WTC11 (cell line): ENCODE measurements around the gene RMND5A. TPM values are rescaled to one million over a fixed set of nuclear protein-coding genes. Genes with fewer than 3 reads are reported as not detected.

Experiments used
- ATAC-seq: fragments of 200-7000 bp; cut with Tn5 transposase; 2 replicates; pipeline ENCODE4 v1.10.0; 2021; ENCODE audit warnings: mild to moderate bottlenecking, moderate library complexity
- CTCF ChIA-PET: fragments of 300-600 bp; sonication (Branson Sonifier 250); formaldehyde crosslinking; loops from one replicate; lab custom pipeline; 2021; ENCODE audit warnings: antibody characterized with exemption; lab: Charles Lee
- POLR2A ChIA-PET: fragments of 350-600 bp; sonication (Branson Sonifier 250); formaldehyde crosslinking; loops from one replicate; lab custom pipeline; 2021; ENCODE audit warnings: antibody characterized with exemption; lab: Charles Lee
- DNase-seq: peaks from one replicate; pipeline ENCODE4 v3.0.0; 2021; ENCODE audit warnings: low spot score
- H3K27ac Mint-ChIP-seq: 2 replicates; pipeline ENCODE4 v1.8.0; 2021; ENCODE audit warnings: mixed read lengths
- H3K27me3 Mint-ChIP-seq: 2 replicates; pipeline ENCODE4 v1.8.0; 2021; ENCODE audit warnings: low read depth, mild to moderate bottlenecking, moderate library complexity, mixed read lengths
- H3K36me3 Mint-ChIP-seq: 2 replicates; pipeline ENCODE4 v1.8.0; 2021; ENCODE audit warnings: mixed read lengths
- H3K4me1 Mint-ChIP-seq: 2 replicates; pipeline ENCODE4 v1.8.0; 2022; ENCODE audit warnings: mixed read lengths
- H3K4me3 Mint-ChIP-seq: 2 replicates; pipeline ENCODE4 v1.8.0; 2021; ENCODE audit warnings: mild to moderate bottlenecking, moderate library complexity, mixed read lengths
- H3K9me3 Mint-ChIP-seq: 2 replicates; pipeline ENCODE4 v1.8.0; 2021; ENCODE audit warnings: mixed read lengths
- AR ChIP-seq: fragments of 250-450 bp; sonication (Bioruptor Pico); IDR thresholded peaks from 2 replicates; pipeline ENCODE4 v1.9.0; 2021; ENCODE audit warnings: mild to moderate bottlenecking
- ATF2 ChIP-seq: sonication (generic); formaldehyde crosslinking; IDR thresholded peaks from 2 replicates; pipeline ENCODE4 v1.8.1; 2022; ENCODE audit warnings: low read depth, missing genetic modification reagents, borderline replicate concordance
- CREM ChIP-seq: sonication (generic); formaldehyde crosslinking; IDR thresholded peaks from 2 replicates; pipeline ENCODE4 v1.8.1; 2022; ENCODE audit warnings: mild to moderate bottlenecking, missing genetic modification reagents, moderate library complexity
- IRF1 ChIP-seq: sonication (generic); formaldehyde crosslinking; IDR thresholded peaks from 2 replicates; pipeline ENCODE4 v1.8.0; 2023; ENCODE audit warnings: missing genetic modification reagents
- IRF2 ChIP-seq: sonication (generic); formaldehyde crosslinking; IDR thresholded peaks from 2 replicates; pipeline ENCODE4 v1.8.0; 2022; ENCODE audit warnings: low read depth, missing genetic modification reagents, borderline replicate concordance
- KAT7 ChIP-seq: sonication (generic); formaldehyde crosslinking; IDR thresholded peaks from 2 replicates; pipeline ENCODE4 v1.8.1; 2023; ENCODE audit warnings: missing genetic modification reagents, mild to moderate bottlenecking, borderline replicate concordance
- NFATC4 ChIP-seq: fragments of 250-450 bp; sonication (Bioruptor Pico); IDR thresholded peaks from 2 replicates; pipeline ENCODE4 v1.9.0; 2021; ENCODE audit warnings: mild to moderate bottlenecking
- NFE2L1 ChIP-seq: sonication (generic); formaldehyde crosslinking; IDR thresholded peaks from 2 replicates; pipeline ENCODE4 v1.8.1; 2023; ENCODE audit warnings: missing genetic modification reagents
- NFYB ChIP-seq: sonication (generic); formaldehyde crosslinking; conservative IDR thresholded peaks from 2 replicates; pipeline ENCODE4 v1.8.0; 2022; ENCODE audit warnings: low read depth, missing genetic modification reagents
- NR1H2 ChIP-seq: sonication (generic); formaldehyde crosslinking; IDR thresholded peaks from 2 replicates; pipeline ENCODE4 v1.9.0; 2021; ENCODE audit warnings: mild to moderate bottlenecking, moderate library complexity, missing genetic modification reagents
- NR3C1 ChIP-seq: sonication (generic); formaldehyde crosslinking; conservative IDR thresholded peaks from 2 replicates; pipeline ENCODE4 v1.8.1; 2023; ENCODE audit warnings: low read depth, mild to moderate bottlenecking, missing genetic modification reagents
- SMAD4 ChIP-seq: sonication (generic); formaldehyde crosslinking; IDR thresholded peaks from 2 replicates; pipeline ENCODE4 v1.8.0; 2022; ENCODE audit warnings: mild to moderate bottlenecking, missing genetic modification reagents
- SOX15 ChIP-seq: fragments of 250-450 bp; sonication (Bioruptor Pico); IDR thresholded peaks from 2 replicates; pipeline ENCODE4 v1.9.0; 2021; ENCODE audit warnings: mild to moderate bottlenecking
- ZNF396 ChIP-seq: fragments of 250-450 bp; sonication (Bioruptor Pico); IDR thresholded peaks from 2 replicates; pipeline ENCODE4 v1.8.0; 2021; ENCODE audit warnings: mild to moderate bottlenecking, moderate library complexity, borderline replicate concordance
- ZNF416 ChIP-seq: fragments of 250-450 bp; sonication (Bioruptor Pico); IDR thresholded peaks from 2 replicates; pipeline ENCODE4 v1.9.0; 2021; ENCODE audit warnings: mild to moderate bottlenecking, inconsistent platforms
- ZNF425 ChIP-seq: fragments of 250-450 bp; sonication (Bioruptor Pico); conservative IDR thresholded peaks from 2 replicates; pipeline ENCODE4 v1.9.0; 2021; ENCODE audit warnings: mild to moderate bottlenecking
- total RNA-seq: library from RNA; stranded (reverse); gene quantifications from 3 replicates; pipeline ENCODE4 v1.2.3, GENCODE V29; 2021
- TF ChIP-seq, protein P1 (sequence below): sonication (generic); formaldehyde crosslinking; IDR thresholded peaks from 2 replicates; pipeline ENCODE4 v1.8.0; 2022; ENCODE audit warnings: mild to moderate bottlenecking, missing genetic modification reagents
- TF ChIP-seq, protein P2 (sequence below): fragments of 250-450 bp; sonication (Bioruptor Pico); IDR thresholded peaks from 2 replicates; pipeline ENCODE4 v2.1.2; 2022; ENCODE audit warnings: mild to moderate bottlenecking, moderate library complexity
- TF ChIP-seq, protein P3 (sequence below): sonication (generic); formaldehyde crosslinking; IDR thresholded peaks from 2 replicates; pipeline ENCODE4 v1.8.1; 2023; ENCODE audit warnings: mild to moderate bottlenecking, missing genetic modification reagents, moderate library complexity

The RMND5A gene
- total RNA-seq, 1 experiment from 2014 or later = 55.4 TPM

GRCh38 chr2:86753606-86754005 is 33.5 kb downstream of the RMND5A start:
- Mint-ChIP-seq H3K4me1 (peaks cover 7% of the 10 kb centered on the region), H3K27ac (no peak overlapping the region), H3K27me3 (no peaks in the 10 kb centered on the region), H3K36me3 (peaks cover 57% of the 10 kb centered on the region), H3K9me3 (peaks cover 10% of the 10 kb centered on the region), H3K4me3 (no peak overlapping the region)
- CTCF ChIA-PET = no interaction called here
- ATAC-seq (no peak), DNase-seq (no peak)
- POLR2A ChIA-PET = no interaction called here
- no peak for TF ChIP-seq AR (CRISPR knock-in tag)
- TF ChIP-seq IRF1 = no peak
- TF ChIP-seq NFATC4 (CRISPR knock-in tag) = no peak
- TF ChIP-seq SOX15 = no peak
- TF ChIP-seq ZNF425 (CRISPR knock-in tag) = no peak
- no peak for TF ChIP-seq NR1H2 (CRISPR knock-in tag)
- no peak for TF ChIP-seq SMAD4
- no peak for TF ChIP-seq NR3C1
- TF ChIP-seq, protein P1, sequence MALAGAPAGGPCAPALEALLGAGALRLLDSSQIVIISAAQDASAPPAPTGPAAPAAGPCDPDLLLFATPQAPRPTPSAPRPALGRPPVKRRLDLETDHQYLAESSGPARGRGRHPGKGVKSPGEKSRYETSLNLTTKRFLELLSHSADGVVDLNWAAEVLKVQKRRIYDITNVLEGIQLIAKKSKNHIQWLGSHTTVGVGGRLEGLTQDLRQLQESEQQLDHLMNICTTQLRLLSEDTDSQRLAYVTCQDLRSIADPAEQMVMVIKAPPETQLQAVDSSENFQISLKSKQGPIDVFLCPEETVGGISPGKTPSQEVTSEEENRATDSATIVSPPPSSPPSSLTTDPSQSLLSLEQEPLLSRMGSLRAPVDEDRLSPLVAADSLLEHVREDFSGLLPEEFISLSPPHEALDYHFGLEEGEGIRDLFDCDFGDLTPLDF (CRISPR knock-in tag) = no peak
- TF ChIP-seq IRF2 (CRISPR knock-in tag) = no peak
- no peak for TF ChIP-seq ATF2
- no peak for TF ChIP-seq ZNF396 (CRISPR knock-in tag)
- no peak for TF ChIP-seq KAT7
- TF ChIP-seq NFE2L1 (CRISPR knock-in tag) = no peak
- TF ChIP-seq CREM (CRISPR knock-in tag) = no peak
- TF ChIP-seq ZNF416 = no peak
- TF ChIP-seq NFYB (CRISPR knock-in tag) = no peak
- TF ChIP-seq, protein P2, sequence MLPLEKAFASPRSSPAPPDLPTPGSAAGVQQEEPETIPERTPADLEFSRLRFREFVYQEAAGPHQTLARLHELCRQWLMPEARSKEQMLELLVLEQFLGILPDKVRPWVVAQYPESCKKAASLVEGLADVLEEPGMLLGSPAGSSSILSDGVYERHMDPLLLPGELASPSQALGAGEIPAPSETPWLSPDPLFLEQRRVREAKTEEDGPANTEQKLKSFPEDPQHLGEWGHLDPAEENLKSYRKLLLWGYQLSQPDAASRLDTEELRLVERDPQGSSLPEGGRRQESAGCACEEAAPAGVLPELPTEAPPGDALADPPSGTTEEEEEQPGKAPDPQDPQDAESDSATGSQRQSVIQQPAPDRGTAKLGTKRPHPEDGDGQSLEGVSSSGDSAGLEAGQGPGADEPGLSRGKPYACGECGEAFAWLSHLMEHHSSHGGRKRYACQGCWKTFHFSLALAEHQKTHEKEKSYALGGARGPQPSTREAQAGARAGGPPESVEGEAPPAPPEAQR (CRISPR knock-in tag) = no peak
- TF ChIP-seq, protein P3, sequence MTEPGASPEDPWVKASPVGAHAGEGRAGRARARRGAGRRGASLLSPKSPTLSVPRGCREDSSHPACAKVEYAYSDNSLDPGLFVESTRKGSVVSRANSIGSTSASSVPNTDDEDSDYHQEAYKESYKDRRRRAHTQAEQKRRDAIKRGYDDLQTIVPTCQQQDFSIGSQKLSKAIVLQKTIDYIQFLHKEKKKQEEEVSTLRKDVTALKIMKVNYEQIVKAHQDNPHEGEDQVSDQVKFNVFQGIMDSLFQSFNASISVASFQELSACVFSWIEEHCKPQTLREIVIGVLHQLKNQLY (CRISPR knock-in tag) = no peak
